T-helper 1 cell treated with Interleukin-12 subunit alpha and Interleukin-12 subunit beta and Interleukin-4 antibody, amounts not matched to agents 30 ng/mL and 1 ng/mL, for 36 hours (primary cell): ENCODE results near the gene NEUROG2. TPM values are rescaled to one million over a fixed set of nuclear protein-coding genes. Genes with fewer than 3 reads are reported as not detected.
"Not testable (repeated sequence)": the region's sequence is repeated elsewhere in the genome, so short reads cannot be mapped to it uniquely, and the experiment has no call there.

Experiments
- intact Hi-C: fragments of 100-400 bp; cut with micrococcal nuclease; formaldehyde crosslinking; loops from one replicate; pipeline ENCODE4 v1.15.1; 2024
- total RNA-seq: library from RNA; stranded (reverse); gene quantifications from 2 replicates; pipeline ENCODE4 v1.2.3, GENCODE V29; 2022

The NEUROG2 gene
- total RNA-seq, 1 donor from 2014 or later, result not detected

- intact Hi-C loops, result no loop called here
Observed at GRCh38 chr4:112502871-112503270, 13.1 kb downstream of the NEUROG2 start.

- intact Hi-C loops, result no loop called here
Observed at GRCh38 chr4:112492321-112492720, 23.7 kb downstream of the NEUROG2 start.

DNA sequence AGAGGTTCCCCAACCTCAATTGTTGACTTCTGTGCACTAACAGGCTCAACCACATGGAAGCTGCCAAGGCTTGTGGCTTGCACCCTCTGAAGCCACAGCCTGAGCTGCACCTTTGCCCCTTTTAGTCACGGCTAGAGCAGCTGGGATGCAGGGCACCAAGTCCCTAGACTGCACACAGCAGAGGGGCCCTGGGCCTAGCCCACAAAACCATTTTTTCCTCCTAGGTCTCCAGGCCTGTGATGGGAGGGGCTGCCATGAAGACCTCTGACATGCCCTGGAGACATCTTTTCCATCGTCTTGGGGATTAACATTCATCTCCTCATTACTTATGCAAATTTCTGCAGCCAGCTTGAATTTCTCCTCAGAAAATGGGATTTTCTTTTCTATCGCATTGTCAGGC is 25.2 kb downstream of the NEUROG2 start:
- intact Hi-C loops, result not testable (repeated sequence)

GRCh38 chr4:112485930-112486329 is 30.1 kb downstream of the NEUROG2 start:
- intact Hi-C loops, result no loop called here

DNA sequence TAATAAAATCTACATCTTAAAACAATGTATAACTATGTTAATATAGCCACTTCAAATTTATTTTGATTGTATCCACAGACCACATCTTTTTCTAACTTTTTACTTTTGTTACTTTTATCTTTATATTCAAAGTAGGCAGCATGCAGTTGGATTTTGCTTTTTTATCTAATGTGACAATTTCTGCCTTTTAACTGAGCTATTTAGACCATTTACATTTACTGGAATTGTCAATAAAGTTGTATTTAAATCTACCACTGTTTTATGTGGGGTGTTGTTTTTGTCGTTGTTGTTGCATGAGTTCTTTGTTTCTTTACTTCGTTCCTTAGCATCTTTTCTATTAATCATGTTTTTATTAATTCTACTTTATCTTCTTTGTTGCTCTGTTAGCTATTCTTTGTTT is 42.0 kb downstream of the NEUROG2 start:
- intact Hi-C loops, result no loop called here

- intact Hi-C loops, result no loop called here
Observed at GRCh38 chr4:112472318-112472717, 43.7 kb downstream of the NEUROG2 start.

Other genes with a start within 250 kb of the NEUROG2 start
- gene TIFA, start 230.3 kb downstream of the NEUROG2 start, total RNA-seq, result 46.6 and 46.7 TPM in 2 replicates
- 36.7 and 39.4 TPM in 2 replicates for gene ALPK1, start 218.8 kb downstream of the NEUROG2 start, total RNA-seq
- gene ZGRF1, start 120.7 kb upstream of the NEUROG2 start, total RNA-seq, result 27.5 and 29.5 TPM in 2 replicates
- 45.8 and 46.8 TPM in 2 replicates for gene LARP7, start 121.0 kb upstream of the NEUROG2 start, total RNA-seq